ENCODE measurements around the gene KIFBP. TPM values are rescaled to one million over a fixed set of nuclear protein-coding genes. Genes with fewer than 3 reads are reported as not detected.
"Not testable (repeated sequence)": the region's sequence is repeated elsewhere in the genome, so short reads cannot be mapped to it uniquely, and the experiment has no call there.

KIFBP gene
- total and polyA plus RNA-seq, 2 donors from 2014 or later = 25.6 to 26.7 TPM

GRCh38 chr10:68959695-68960527 is 28.7 kb upstream of the KIFBP start:
- no peak for TF ChIP-seq CTCF (IDR thresholded peaks at IDR 0.05; ENCODE audit: borderline replicate concordance, extremely low read depth, insufficient read depth)
- FAIRE-seq = no peak
- peaks cover 6 to 26% (median 13%) of the 10 kb centered on the region in 3 donors for H3K36me3 ChIP-seq (ENCODE audit: control insufficient read depth in 2 of 3, insufficient read depth in 3 of 3, low read length in 3 of 3)

GRCh38 chr10:68963151-68963550 is 25.5 kb upstream of the KIFBP start:
- Histone ChIP-seq H3K9ac (ENCODE audit: low read length in 3 of 3) (no peak overlapping the region), H3K4me1 (ENCODE audit: control insufficient read depth in 2 of 3, insufficient read depth in 2 of 3, low read depth in 1 of 3, low read length in 3 of 3) (no peaks in the 10 kb centered on the region), H3K36me3 (ENCODE audit: control insufficient read depth in 2 of 3, insufficient read depth in 3 of 3, low read length in 3 of 3) (peaks cover 9 to 45% (median 26%) of the 10 kb centered on the region in 3 donors), H3K9me3 (ENCODE audit: control insufficient read depth in 2 of 3, insufficient read depth in 1 of 3, low read length in 3 of 3) (no peaks in the 10 kb centered on the region), H3K27me3 (ENCODE audit: control insufficient read depth, insufficient read depth, low read length) (no peaks in the 10 kb centered on the region), H3K27ac (ENCODE audit: low read depth in 2 of 2, low read length in 2 of 2) (no peak overlapping the region), H3K4me3 (ENCODE audit: low read length in 3 of 3) (no peak overlapping the region)
- intact Hi-C loops (cut with DNase I) = no loop called here
- FAIRE-seq (no peak), DNase-seq (no peak)
- no peak for TF ChIP-seq CTCF (IDR thresholded peaks at IDR 0.05; ENCODE audit: borderline replicate concordance, extremely low read depth, insufficient read depth)

More at GRCh38 chr10:68959695-68960527, 28.7 kb upstream of the KIFBP start:
- DNase-seq = no peak
- H3K27ac ChIP-seq (ENCODE audit: low read depth in 2 of 2, low read length in 2 of 2) = no peak overlapping the region
- H3K9ac ChIP-seq (ENCODE audit: low read length in 3 of 3) = no peak overlapping the region
- intact Hi-C loops (cut with DNase I) = no loop called here
- H3K4me1 ChIP-seq (ENCODE audit: control insufficient read depth in 2 of 3, insufficient read depth in 2 of 3, low read depth in 1 of 3, low read length in 3 of 3) = peaks cover 0 to 4% (median 0%) of the 10 kb centered on the region in 3 donors
- H3K4me3 ChIP-seq (ENCODE audit: low read length in 3 of 3) = no peak overlapping the region
- H3K9me3 ChIP-seq (ENCODE audit: control insufficient read depth in 2 of 3, insufficient read depth in 1 of 3, low read length in 3 of 3) = no peaks in the 10 kb centered on the region
- no peaks in the 10 kb centered on the region for H3K27me3 ChIP-seq (ENCODE audit: control insufficient read depth, insufficient read depth, low read length)

GRCh38 chr10:68973975-68974374 is 14.6 kb upstream of the KIFBP start:
- TF ChIP-seq CTCF (IDR thresholded peaks at IDR 0.05; ENCODE audit: borderline replicate concordance, extremely low read depth, insufficient read depth) = no peak
- no peak for DNase-seq
- no peaks in the 10 kb centered on the region for H3K4me1 ChIP-seq (ENCODE audit: control insufficient read depth in 2 of 3, insufficient read depth in 2 of 3, low read depth in 1 of 3, low read length in 3 of 3)
- H3K4me3 ChIP-seq (ENCODE audit: low read length in 3 of 3) = no peak overlapping the region
- H3K9me3 ChIP-seq (ENCODE audit: control insufficient read depth in 2 of 3, insufficient read depth in 1 of 3, low read length in 3 of 3) = no peaks in the 10 kb centered on the region
- no peak overlapping the region for H3K9ac ChIP-seq (ENCODE audit: low read length in 3 of 3)
- peaks cover 18 to 49% (median 33%) of the 10 kb centered on the region in 3 donors for H3K36me3 ChIP-seq (ENCODE audit: control insufficient read depth in 2 of 3, insufficient read depth in 3 of 3, low read length in 3 of 3)
- intact Hi-C loops (cut with DNase I) = no loop called here
- no peak overlapping the region for H3K27ac ChIP-seq (ENCODE audit: low read depth in 2 of 2, low read length in 2 of 2)
- FAIRE-seq = no peak
- no peaks in the 10 kb centered on the region for H3K27me3 ChIP-seq (ENCODE audit: control insufficient read depth, insufficient read depth, low read length)

- H3K27me3 ChIP-seq (ENCODE audit: control insufficient read depth, insufficient read depth, low read length); H3K9ac ChIP-seq (ENCODE audit: low read length in 3 of 3); H3K4me1 ChIP-seq (ENCODE audit: control insufficient read depth in 2 of 3, insufficient read depth in 2 of 3, low read depth in 1 of 3, low read length in 3 of 3); intact Hi-C loops (cut with DNase I); DNase-seq; H3K27ac ChIP-seq (ENCODE audit: low read depth in 2 of 2, low read length in 2 of 2); H3K4me3 ChIP-seq (ENCODE audit: low read length in 3 of 3); H3K9me3 ChIP-seq (ENCODE audit: control insufficient read depth in 2 of 3, insufficient read depth in 1 of 3, low read length in 3 of 3); FAIRE-seq: not testable (repeated sequence)
- H3K36me3 ChIP-seq (ENCODE audit: control insufficient read depth in 2 of 3, insufficient read depth in 3 of 3, low read length in 3 of 3) = peaks cover 17 to 51% (median 36%) of the 10 kb centered on the region in 3 donors
These were observed 12.6 kb upstream of the KIFBP start for GRCh38 chr10:68975936-68976473.

DNA sequence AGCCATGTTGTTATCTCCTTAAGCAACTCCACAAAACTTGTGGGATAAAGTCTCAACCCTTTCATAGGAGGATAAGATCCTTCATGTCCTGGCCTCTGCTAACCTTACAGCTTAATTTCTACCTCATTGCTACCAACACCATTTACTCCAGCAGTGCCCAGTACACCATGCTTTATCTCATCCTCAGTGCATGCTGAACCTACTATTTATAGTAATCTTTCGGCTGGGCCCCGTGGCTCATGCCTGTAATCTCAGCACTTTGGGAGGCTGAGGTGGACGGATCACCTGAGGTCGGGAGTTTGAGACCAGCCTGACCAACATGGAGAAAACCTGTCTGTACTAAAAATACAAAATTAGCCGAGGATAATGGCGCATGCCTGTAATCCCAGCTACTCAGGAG is 8.9 kb upstream of the KIFBP start:
- H3K9me3 ChIP-seq (ENCODE audit: control insufficient read depth in 2 of 3, insufficient read depth in 1 of 3, low read length in 3 of 3); FAIRE-seq; intact Hi-C loops (cut with DNase I); H3K4me3 ChIP-seq (ENCODE audit: low read length in 3 of 3); H3K27me3 ChIP-seq (ENCODE audit: control insufficient read depth, insufficient read depth, low read length); H3K27ac ChIP-seq (ENCODE audit: low read depth in 2 of 2, low read length in 2 of 2); H3K9ac ChIP-seq (ENCODE audit: low read length in 3 of 3); H3K4me1 ChIP-seq (ENCODE audit: control insufficient read depth in 2 of 3, insufficient read depth in 2 of 3, low read depth in 1 of 3, low read length in 3 of 3); DNase-seq: not testable (repeated sequence)
- peaks cover 0 to 44% (median 21%) of the 10 kb centered on the region in 3 donors for H3K36me3 ChIP-seq (ENCODE audit: control insufficient read depth in 2 of 3, insufficient read depth in 3 of 3, low read length in 3 of 3)
